ENCODE results near the gene GDE1.

DNA sequence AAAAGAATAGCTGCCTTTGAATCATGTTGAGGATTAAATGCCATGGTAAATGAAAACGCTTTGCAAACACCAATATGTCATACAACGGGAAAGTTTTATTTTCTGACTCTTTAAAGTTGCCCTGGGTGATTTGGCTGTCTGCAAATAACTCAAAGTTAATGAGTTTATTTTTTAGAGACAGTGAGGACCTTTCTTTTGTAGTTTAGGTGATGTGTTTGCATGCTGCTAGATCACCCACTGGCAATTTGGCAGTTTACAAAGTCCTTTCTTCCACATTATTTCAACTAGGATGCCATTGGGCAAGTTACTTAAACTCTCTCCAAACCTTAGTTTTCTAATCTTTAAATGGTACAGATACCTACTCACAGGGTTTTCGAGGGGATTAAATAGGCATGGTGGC is 37.8 kb downstream of the GDE1 start:
- TF ChIP-seq POLR2AphosphoS5 (IDR thresholded peaks at IDR 0.05; ENCODE audit: low read depth, low read length) (no peak), POLR2A (IDR thresholded peaks at IDR 0.05; ENCODE audit: low read depth, low read length) (no peak)

Measured in GM12891 (cell line).